GM12878 (cell line): ENCODE results near the gene DOCK2. TPM values are rescaled to one million over a fixed set of nuclear protein-coding genes. Genes with fewer than 3 reads are reported as not detected.

Source experiments
- ATAC-seq: fragments of 200-7000 bp; cut with Tn5 transposase; 3 replicates; pipeline ENCODE4 v1.9.1; 2020; ENCODE audit warnings: mild to moderate bottlenecking, moderate library complexity
- BruUV-seq: library from RNA; stranded (reverse); fragments of 400-500 nt; replicated peaks from 2 replicates; lab custom pipeline; 2021; lab: Mats Ljungman, UMichigan
- CTCF ChIA-PET: fragments of 300-600 bp; sonication (Branson Sonifier 250); formaldehyde crosslinking; extraction: SDS; loops from one replicate; lab custom pipeline; 2021; ENCODE audit warnings: inconsistent platforms; lab: Yijun Ruan, JAX
- POLR2A ChIA-PET: fragments of 350-600 bp; formaldehyde crosslinking; extraction: SDS; loops from one replicate; lab custom pipeline; 2021; ENCODE audit warnings: inconsistent platforms; lab: Charles Lee
- RAD21 ChIA-PET: fragments of 300-600 bp; sonication (Branson Sonifier 250); formaldehyde crosslinking; loops from one replicate; lab custom pipeline; 2023; ENCODE audit warnings: antibody characterized with exemption; ENCODE audit not compliant: unreplicated experiment; lab: Charles Lee
- SMC1A ChIA-PET: fragments of 300-600 bp; sonication (Branson Sonifier 250); formaldehyde crosslinking; loops from one replicate; lab custom pipeline; 2023; ENCODE audit not compliant: unreplicated experiment, uncharacterized antibody; lab: Charles Lee
- DNase-seq: peaks from one replicate; pipeline ENCODE4 v3.0.0-alpha.2; 2011; ENCODE audit warnings: low read depth, low spot score
- FAIRE-seq: peaks from 3 replicates; lab custom pipeline; 2011; peaks lifted over from hg19 to GRCh38; lab: Jason Lieb, UNC
- H2AFZ ChIP-seq: 2 replicates; pipeline ENCODE4 v1.6.0; 2011; ENCODE audit warnings: low read depth, low read length, control low read depth; ENCODE audit not compliant: control insufficient read depth
- H3K27ac ChIP-seq: 2 replicates; pipeline ENCODE4 v1.5.1; 2011; ENCODE audit warnings: control low read depth; ENCODE audit not compliant: control insufficient read depth, insufficient read depth
- H3K27me3 ChIP-seq, 2 experiments: replicated peaks in 1 of 2; 2 replicates each; pipeline versions ENCODE4 v1.6.0 to v1.6.1; 2011; ENCODE audit warnings: low read length in 1 of 2; ENCODE audit not compliant: control insufficient read depth in 2 of 2, insufficient read depth in 2 of 2
- H3K36me3 ChIP-seq, 2 experiments: 2 replicates each; pipeline ENCODE4 v1.5.1; 2011; ENCODE audit warnings: low read length in 1 of 2; ENCODE audit not compliant: control insufficient read depth in 2 of 2, insufficient read depth in 2 of 2
- H3K4me1 ChIP-seq: 2 replicates; pipeline ENCODE4 v1.6.1; 2011; ENCODE audit warnings: mild to moderate bottlenecking, low read length, moderate library complexity, mixed read lengths; ENCODE audit not compliant: control insufficient read depth, insufficient read depth
- H3K4me2 ChIP-seq: 2 replicates; pipeline ENCODE4 v1.6.0; 2011; ENCODE audit warnings: control low read depth; ENCODE audit not compliant: control insufficient read depth, insufficient read depth
- H3K4me3 ChIP-seq: fragments of 200-600 bp; sonication (generic); 2 replicates; pipeline ENCODE4 v1.5.1; 2016
- H3K79me2 ChIP-seq: 2 replicates; pipeline ENCODE4 v1.6.0; 2011; ENCODE audit warnings: low read length; ENCODE audit not compliant: control insufficient read depth, insufficient read depth
- H3K9ac ChIP-seq: 2 replicates; pipeline ENCODE4 v1.8.0; 2011; ENCODE audit warnings: low read length, control low read depth, mixed read lengths; ENCODE audit not compliant: control insufficient read depth, insufficient read depth
- H3K9me3 ChIP-seq: replicated peaks from 3 replicates; pipeline ENCODE4 v1.5.1; 2011; ENCODE audit warnings: mild to moderate bottlenecking, low read length; ENCODE audit not compliant: control insufficient read depth, insufficient read depth
- H4K20me1 ChIP-seq: 2 replicates; pipeline ENCODE4 v1.6.0; 2011; ENCODE audit not compliant: control insufficient read depth, insufficient read depth
- ASH2L ChIP-seq: fragments of 300-600, 200-600 bp; sonication (generic); IDR thresholded peaks from 2 replicates; pipeline ENCODE4 v1.6.1; 2017; ENCODE audit warnings: low read depth, mild to moderate bottlenecking, borderline replicate concordance
- CEBPB ChIP-seq, 2 experiments: fragments of 150-350 bp in 1 of 2; IDR thresholded peaks; 2 replicates each; pipeline ENCODE4 v1.6.1; 2012 to 2014; ENCODE audit warnings: low read depth in 2 of 2, low read length in 2 of 2, borderline replicate concordance in 1 of 2, inconsistent platforms in 1 of 2
- HCFC1 ChIP-seq: fragments of 150-350 bp; IDR thresholded peaks from 2 replicates; pipeline ENCODE4 v1.6.1; 2014; ENCODE audit warnings: low read length
- IRF4 ChIP-seq: IDR thresholded peaks from 2 replicates; pipeline ENCODE4 v1.6.1; 2011; ENCODE audit warnings: low read depth, low read length
- JUND ChIP-seq: IDR thresholded peaks from 2 replicates; pipeline ENCODE4 v1.6.1; 2012; ENCODE audit warnings: low read depth, mild to moderate bottlenecking, low read length, improper control_type of control experiment, moderate library complexity
- SREBF1 ChIP-seq: IDR thresholded peaks from 2 replicates; pipeline ENCODE4 v1.6.1; 2012; ENCODE audit warnings: mild to moderate bottlenecking, low read length
- STAT3 ChIP-seq: IDR thresholded peaks from 2 replicates; pipeline ENCODE4 v1.6.1; 2011; ENCODE audit warnings: low read depth, low read length, improper control_type of control experiment
- TBL1XR1 ChIP-seq: IDR thresholded peaks from 2 replicates; pipeline ENCODE4 v1.6.1; 2012; ENCODE audit warnings: low read depth, low read length, improper control_type of control experiment
- ZNF217 ChIP-seq: fragments of 450-650 bp; IDR thresholded peaks from 2 replicates; pipeline ENCODE4 v1.6.1; 2017; ENCODE audit warnings: antibody characterized with exemption, mild to moderate bottlenecking
- in situ Hi-C: fragments of 300-500 bp; cut with MboI; formaldehyde crosslinking; loops from 9 replicates; pipeline ENCODE4 v1.14.3; 2018; ENCODE audit warnings: mixed read lengths
- intact Hi-C: fragments of 100-400 bp; cut with micrococcal nuclease; formaldehyde crosslinking; loops from one replicate; pipeline ENCODE4 v1.14.2; 2022; ENCODE audit not compliant: unreplicated experiment
- polyA plus RNA-seq, 11 experiments: library from polyadenylated mRNA; depleted of rRNA in 4 of 11; unstranded in 6 of 11; stranded (reverse) in 5 of 11; fragments of >200 nt; fragmentation: Nextera tagmentation in 4 of 11; fragmentation: Illumina TruSeq in 1 of 11; extraction: Ambion mirVana in 4 of 11; extraction: Trizol in 1 of 11; gene quantifications; 1 replicate in 1 of 11; 2 replicates in 10 of 11; pipeline versions ENCODE4 v1.2.1 to v1.2.3, GENCODE V29; 2011 to 2016; ENCODE audit warnings: inconsistent platforms in 2 of 11, missing spikeins in 2 of 11, low read depth in 1 of 11
- total RNA-seq, 4 experiments: library from RNA; depleted of rRNA in 3 of 4; stranded (reverse); fragments of >200 nt in 3 of 4; fragmentation: Illumina TruSeq in 1 of 4; extraction: Trizol in 1 of 4; gene quantifications; 2 replicates each; pipeline versions ENCODE4 v1.2.1 to v1.2.3, GENCODE V29; 2013 to 2021
- TF ChIP-seq, protein P1 (sequence below): fragments of 450-650 bp; IDR thresholded peaks from 2 replicates; pipeline ENCODE4 v1.6.1; 2018; ENCODE audit warnings: mild to moderate bottlenecking, low read depth, moderate library complexity; ENCODE audit not compliant: partially characterized antibody
- TF ChIP-seq, protein P2 (sequence below): fragments of 450-650 bp; formaldehyde crosslinking; IDR thresholded peaks from 2 replicates; pipeline ENCODE4 v1.4.0; 2020; ENCODE audit warnings: mild to moderate bottlenecking, moderate library complexity

Gene DOCK2
- total and polyA plus RNA-seq, 10 of the 15 experiments (the other 5 are each of a cell fraction or from before 2014, with no cell fraction given): 34.2 to 192 (median 118) TPM

DNA sequence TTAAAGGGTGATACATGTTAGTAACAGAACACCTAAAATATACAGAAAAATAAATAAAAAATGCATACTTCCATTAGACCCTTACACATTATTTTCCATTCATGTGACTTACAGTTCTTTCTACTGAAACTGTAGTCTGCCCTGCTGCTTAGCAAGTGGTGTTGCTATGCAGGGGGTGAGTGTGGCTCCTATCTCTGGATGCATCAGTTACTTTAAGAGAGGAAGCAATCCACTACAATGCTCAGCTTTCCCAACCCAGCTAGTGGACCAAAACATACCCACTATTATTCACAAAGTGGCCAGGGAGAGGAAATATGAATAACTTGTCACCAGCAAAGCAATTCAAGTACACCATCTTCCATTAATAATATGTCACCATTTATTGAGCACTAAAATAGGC lies 121.8 kb downstream of the DOCK2 start:
- no peak for ATAC-seq
- Histone ChIP-seq H4K20me1 (no peaks in the 10 kb centered on the region), H3K36me3 (peaks cover 15 to 33% of the 10 kb centered on the region in 2 experiments), H2AFZ (no peak overlapping the region), H3K27me3 (no peaks in the 10 kb centered on the region), H3K4me1 (no peaks in the 10 kb centered on the region), H3K79me2 (no peaks in the 10 kb centered on the region), H3K9ac (no peak overlapping the region), H3K9me3 (no peaks in the 10 kb centered on the region), H3K27ac (no peak overlapping the region), H3K4me2 (no peak overlapping the region), H3K4me3 (no peak overlapping the region)
- CTCF ChIA-PET: interaction anchor here (0.8 kb wide), 1 partner anchor 22 kb away, joined by 3 read pairs; no protein-coding TSS in a partner anchor
- DNase-seq: no peak
- RAD21 ChIA-PET: interaction anchor here (0.8 to 9.2 kb wide), 2 partner anchors 9 to 20 kb away, joined by 3 to 78 read pairs; no protein-coding TSS in a partner anchor
- BruUV-seq: no TSS peak
- TF ChIP-seq, protein P1, sequence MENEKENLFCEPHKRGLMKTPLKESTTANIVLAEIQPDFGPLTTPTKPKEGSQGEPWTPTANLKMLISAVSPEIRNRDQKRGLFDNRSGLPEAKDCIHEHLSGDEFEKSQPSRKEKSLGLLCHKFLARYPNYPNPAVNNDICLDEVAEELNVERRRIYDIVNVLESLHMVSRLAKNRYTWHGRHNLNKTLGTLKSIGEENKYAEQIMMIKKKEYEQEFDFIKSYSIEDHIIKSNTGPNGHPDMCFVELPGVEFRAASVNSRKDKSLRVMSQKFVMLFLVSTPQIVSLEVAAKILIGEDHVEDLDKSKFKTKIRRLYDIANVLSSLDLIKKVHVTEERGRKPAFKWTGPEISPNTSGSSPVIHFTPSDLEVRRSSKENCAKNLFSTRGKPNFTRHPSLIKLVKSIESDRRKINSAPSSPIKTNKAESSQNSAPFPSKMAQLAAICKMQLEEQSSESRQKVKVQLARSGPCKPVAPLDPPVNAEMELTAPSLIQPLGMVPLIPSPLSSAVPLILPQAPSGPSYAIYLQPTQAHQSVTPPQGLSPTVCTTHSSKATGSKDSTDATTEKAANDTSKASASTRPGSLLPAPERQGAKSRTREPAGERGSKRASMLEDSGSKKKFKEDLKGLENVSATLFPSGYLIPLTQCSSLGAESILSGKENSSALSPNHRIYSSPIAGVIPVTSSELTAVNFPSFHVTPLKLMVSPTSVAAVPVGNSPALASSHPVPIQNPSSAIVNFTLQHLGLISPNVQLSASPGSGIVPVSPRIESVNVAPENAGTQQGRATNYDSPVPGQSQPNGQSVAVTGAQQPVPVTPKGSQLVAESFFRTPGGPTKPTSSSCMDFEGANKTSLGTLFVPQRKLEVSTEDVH: no peak
- TF ChIP-seq JUND: no peak
- in situ Hi-C loops (no loop called here), intact Hi-C loops (no loop called here)
- POLR2A ChIA-PET: no interaction called here
- no peak for FAIRE-seq
- SMC1A ChIA-PET: interaction anchor here (1.7 to 12.8 kb wide), 6 partner anchors 10 to 222 kb away, joined by 5 to 202 read pairs (median 72); partner anchors contain the start of gene INSYN2B

DNA sequence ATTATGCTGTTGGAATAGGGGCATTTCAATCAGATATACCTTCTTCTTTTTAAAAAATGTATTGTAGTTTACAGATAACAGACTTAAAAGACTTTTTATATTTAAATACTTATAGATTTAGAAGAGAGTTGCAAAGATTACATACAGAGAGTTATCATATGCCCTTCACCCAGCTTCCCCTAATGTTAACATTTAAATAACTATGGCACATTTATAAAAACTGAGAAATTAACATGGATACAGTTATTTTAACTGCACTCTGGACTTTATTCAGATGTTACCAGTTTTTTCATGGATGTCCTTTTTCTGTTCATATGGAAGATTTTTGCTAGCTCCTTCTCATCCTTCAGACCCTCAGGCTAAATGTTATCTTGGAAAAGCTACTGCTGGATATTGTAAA lies 123.2 kb downstream of the DOCK2 start:
- ChIA-PET SMC1A (interaction anchor here (1.0 to 12.8 kb wide), 13 partner anchors 9 to 220 kb away, joined by 3 to 202 read pairs (median 6); partner anchors contain the start of gene INSYN2B), POLR2A (interaction anchor here (0.5 to 2.8 kb wide), 5 partner anchors 10 to 89 kb away, joined by 3 to 9 read pairs (median 5); no protein-coding TSS in a partner anchor), RAD21 (interaction anchor here (2.9 to 9.2 kb wide), 4 partner anchors 10 to 46 kb away, joined by 19 to 78 read pairs (median 42); no protein-coding TSS in a partner anchor), CTCF (interaction anchor here (1.0 to 2.5 kb wide), 6 partner anchors 9 to 220 kb away, joined by 3 to 14 read pairs (median 5); partner anchors contain the start of gene INSYN2B)
- H2AFZ ChIP-seq: no peak overlapping the region
- no TSS peak for BruUV-seq
- intact Hi-C loops (no loop called here), in situ Hi-C loops (no loop called here)
- H3K4me1 ChIP-seq: no peaks in the 10 kb centered on the region
- H3K27me3 ChIP-seq: no peaks in the 10 kb centered on the region
- no peaks in the 10 kb centered on the region for H3K79me2 ChIP-seq
- no peak overlapping the region for H3K9ac ChIP-seq
- no peak overlapping the region for H3K27ac ChIP-seq
- H3K4me3 ChIP-seq: no peak overlapping the region
- TF ChIP-seq ZNF217: no peak
- TF ChIP-seq IRF4: no peak
- TF ChIP-seq CEBPB (IDR thresholded peaks at IDR 0.05; ENCODE audit: borderline replicate concordance in 1 of 2, low read depth in 2 of 2, low read length in 2 of 2): no peak
- no peak for TF ChIP-seq HCFC1
- TF ChIP-seq ASH2L: no peak
- no peak for TF ChIP-seq STAT3
- TF ChIP-seq SREBF1: no peak
- TF ChIP-seq, protein P2, sequence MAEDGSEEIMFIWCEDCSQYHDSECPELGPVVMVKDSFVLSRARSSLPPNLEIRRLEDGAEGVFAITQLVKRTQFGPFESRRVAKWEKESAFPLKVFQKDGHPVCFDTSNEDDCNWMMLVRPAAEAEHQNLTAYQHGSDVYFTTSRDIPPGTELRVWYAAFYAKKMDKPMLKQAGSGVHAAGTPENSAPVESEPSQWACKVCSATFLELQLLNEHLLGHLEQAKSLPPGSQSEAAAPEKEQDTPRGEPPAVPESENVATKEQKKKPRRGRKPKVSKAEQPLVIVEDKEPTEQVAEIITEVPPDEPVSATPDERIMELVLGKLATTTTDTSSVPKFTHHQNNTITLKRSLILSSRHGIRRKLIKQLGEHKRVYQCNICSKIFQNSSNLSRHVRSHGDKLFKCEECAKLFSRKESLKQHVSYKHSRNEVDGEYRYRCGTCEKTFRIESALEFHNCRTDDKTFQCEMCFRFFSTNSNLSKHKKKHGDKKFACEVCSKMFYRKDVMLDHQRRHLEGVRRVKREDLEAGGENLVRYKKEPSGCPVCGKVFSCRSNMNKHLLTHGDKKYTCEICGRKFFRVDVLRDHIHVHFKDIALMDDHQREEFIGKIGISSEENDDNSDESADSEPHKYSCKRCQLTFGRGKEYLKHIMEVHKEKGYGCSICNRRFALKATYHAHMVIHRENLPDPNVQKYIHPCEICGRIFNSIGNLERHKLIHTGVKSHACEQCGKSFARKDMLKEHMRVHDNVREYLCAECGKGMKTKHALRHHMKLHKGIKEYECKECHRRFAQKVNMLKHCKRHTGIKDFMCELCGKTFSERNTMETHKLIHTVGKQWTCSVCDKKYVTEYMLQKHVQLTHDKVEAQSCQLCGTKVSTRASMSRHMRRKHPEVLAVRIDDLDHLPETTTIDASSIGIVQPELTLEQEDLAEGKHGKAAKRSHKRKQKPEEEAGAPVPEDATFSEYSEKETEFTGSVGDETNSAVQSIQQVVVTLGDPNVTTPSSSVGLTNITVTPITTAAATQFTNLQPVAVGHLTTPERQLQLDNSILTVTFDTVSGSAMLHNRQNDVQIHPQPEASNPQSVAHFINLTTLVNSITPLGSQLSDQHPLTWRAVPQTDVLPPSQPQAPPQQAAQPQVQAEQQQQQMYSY (CRISPR knock-in tag): no peak
- no peak for TF ChIP-seq TBL1XR1
- FAIRE-seq (no peak), DNase-seq (no peak), ATAC-seq (no peak)
- H3K36me3 ChIP-seq: peaks cover 16 to 38% of the 10 kb centered on the region in 2 experiments
- H4K20me1 ChIP-seq: no peaks in the 10 kb centered on the region
- H3K9me3 ChIP-seq: no peaks in the 10 kb centered on the region
- H3K4me2 ChIP-seq: no peak overlapping the region
